T-cell (primary cell): ENCODE data around the gene AAGAB. TPM values are rescaled to one million over a fixed set of nuclear protein-coding genes. Genes with fewer than 3 reads are reported as not detected.

Experiments
- ATAC-seq, 4 experiments: fragments of 200-7000 bp in 3 of 4; fragments of 150-1000 bp in 1 of 4; cut with Tn5 transposase; replicated peaks in 1 of 4; 1 replicate in 3 of 4; 2 replicates in 1 of 4; pipeline ENCODE4 v1.10.0; 2021; ENCODE audit warnings: moderate library complexity in 3 of 4, mild to moderate bottlenecking in 2 of 4, moderate number of reproducible peaks in 1 of 4
- CTCF ChIA-PET, 2 donors: fragments of 300-600 bp; sonication (Branson Sonifier 250); formaldehyde crosslinking; loops; one replicate each; lab custom pipeline; 2022; ENCODE audit warnings: antibody characterized with exemption in 2 of 2; lab: Charles Lee
- POLR2A ChIA-PET, 2 donors: fragments of 300-600 bp; sonication (Branson Sonifier 250); formaldehyde crosslinking; loops; one replicate each; lab custom pipeline; 2022; ENCODE audit warnings: antibody characterized with exemption in 2 of 2; lab: Charles Lee
- DNase-seq, 35 experiments: peaks; one replicate each; pipeline versions ENCODE4 v3.0.0 to v3.0.0-alpha.2; 2013 to 2023
- H3K27ac ChIP-seq: one replicate; pipeline ENCODE4 v1.5.1; 2013; ENCODE audit warnings: low read length
- H3K27me3 ChIP-seq, 2 experiments: replicated peaks in 1 of 2; 1 replicate in 1 of 2; 2 replicates in 1 of 2; pipeline versions ENCODE4 v1.6.1 to v1.7.0; 2013; ENCODE audit warnings: low read length in 1 of 2, mixed read lengths in 1 of 2; ENCODE audit not compliant: control insufficient read depth in 2 of 2, insufficient read depth in 2 of 2; ENCODE audit errors: extremely low read depth in 1 of 2
- H3K36me3 ChIP-seq, 2 donors: 1 replicate in 1 of 2; 2 replicates in 1 of 2; pipeline versions ENCODE4 v1.6.1 to v1.7.0; 2013; ENCODE audit warnings: low read length in 1 of 2; ENCODE audit not compliant: control insufficient read depth in 2 of 2, insufficient read depth in 1 of 2; ENCODE audit errors: extremely low read depth in 1 of 2
- H3K4me1 ChIP-seq, 2 experiments: 1 replicate in 1 of 2; 2 replicates in 1 of 2; pipeline versions ENCODE4 v1.6.1 to v1.7.0; 2013; ENCODE audit warnings: low read length in 2 of 2, mixed read lengths in 1 of 2; ENCODE audit not compliant: insufficient read depth in 2 of 2, control insufficient read depth in 1 of 2; ENCODE audit errors: extremely low read depth in 1 of 2
- H3K4me3 ChIP-seq, 2 donors: 1 replicate in 1 of 2; 2 replicates in 1 of 2; pipeline versions ENCODE4 v1.5.1 to v1.7.0; 2013; ENCODE audit warnings: mild to moderate bottlenecking in 2 of 2, low read length in 1 of 2, moderate library complexity in 1 of 2; ENCODE audit not compliant: control insufficient read depth in 1 of 2; ENCODE audit errors: extremely low read depth in 1 of 2
- H3K9me3 ChIP-seq: 2 replicates; pipeline ENCODE4 v1.7.0; 2013
- H3K27ac Mint-ChIP-seq, 2 donors: one replicate each; pipeline ENCODE4 v1.8.0; 2020 to 2021; ENCODE audit warnings: mild to moderate bottlenecking in 2 of 2, mixed read lengths in 2 of 2
- H3K27me3 Mint-ChIP-seq, 2 donors: one replicate each; pipeline ENCODE4 v1.8.0; 2021 to 2022; ENCODE audit warnings: mixed read lengths in 2 of 2
- H3K36me3 Mint-ChIP-seq: one replicate; pipeline ENCODE4 v1.8.0; 2021; ENCODE audit warnings: mixed read lengths
- H3K4me1 Mint-ChIP-seq, 3 donors: one replicate each; pipeline ENCODE4 v1.8.0; 2020 to 2022; ENCODE audit warnings: mixed read lengths in 3 of 3, mild to moderate bottlenecking in 1 of 3
- H3K4me3 Mint-ChIP-seq, 3 donors: one replicate each; pipeline ENCODE4 v1.8.0; 2020 to 2022; ENCODE audit warnings: mild to moderate bottlenecking in 3 of 3, mixed read lengths in 3 of 3, moderate library complexity in 3 of 3
- H3K9me3 Mint-ChIP-seq, 3 donors: one replicate each; pipeline ENCODE4 v1.8.0; 2020 to 2022; ENCODE audit warnings: mixed read lengths in 3 of 3
- WGBS: methylation state at CpG from one replicate; pipeline ENCODE4 v1.1.5; 2013; ENCODE audit warnings: missing lambda C conversion rate; ENCODE audit not compliant: insufficient coverage; 5-methylcytosine and 5-hydroxymethylcytosine counted together
- total RNA-seq, 35 experiments: library from RNA in 6 of 35; stranded (reverse) in 6 of 35; fragments of 120-200 nt in 1 of 35; gene quantifications; one replicate each; pipeline versions ENCODE4 v1.2.1 to v1.2.4 and lab custom pipeline; 2013 to 2026

AAGAB gene
- total RNA-seq, 5 donors from 2014 or later (not counting 1 experiment from before 2014, with no cell fraction given): 21.9 to 28.4 (median 23.6) TPM

DNA sequence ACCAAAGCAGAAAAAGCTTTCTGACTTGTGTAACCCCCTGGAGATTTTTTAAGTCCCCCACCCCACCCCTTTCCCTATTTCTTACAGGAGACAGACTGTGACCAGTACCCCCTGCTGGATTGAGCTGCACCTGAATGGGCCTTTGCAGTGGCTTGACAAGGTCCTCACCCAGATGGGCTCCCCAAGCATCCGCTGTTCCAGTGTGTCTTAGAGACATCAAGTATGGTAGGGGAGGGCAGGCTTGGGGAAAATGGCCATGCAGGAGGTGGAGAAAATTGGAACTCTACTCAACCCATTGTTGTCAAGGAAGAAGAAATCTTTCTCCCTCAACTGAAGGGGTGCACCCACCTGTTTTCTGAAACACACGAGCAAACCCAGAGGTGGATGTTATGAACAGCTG is 64.1 kb downstream of the AAGAB start:
- Histone ChIP-seq H3K27ac (no peak overlapping the region), H3K4me3 (no peak overlapping the region), H3K27me3 (no peaks in the 10 kb centered on the region), H3K36me3 (peaks cover 9 to 71% of the 10 kb centered on the region in 2 donors), H3K9me3 (no peaks in the 10 kb centered on the region), H3K4me1 (peaks cover 0 to 9% of the 10 kb centered on the region in 2 experiments)
- CTCF ChIA-PET: no interaction called here
- POLR2A ChIA-PET: no interaction called here
- no peak for ATAC-seq
- Mint-ChIP-seq H3K36me3 (peaks cover 63% of the 10 kb centered on the region), H3K27ac (no peak overlapping the region), H3K4me3 (no peak overlapping the region), H3K9me3 (no peaks in the 10 kb centered on the region), H3K4me1 (peaks cover 0 to 4% (median 2%) of the 10 kb centered on the region in 3 donors), H3K27me3 (no peaks in the 10 kb centered on the region)
- WGBS: no CpG with 5 or more reads among the region's 2 CpGs
- no peak for DNase-seq

DNA sequence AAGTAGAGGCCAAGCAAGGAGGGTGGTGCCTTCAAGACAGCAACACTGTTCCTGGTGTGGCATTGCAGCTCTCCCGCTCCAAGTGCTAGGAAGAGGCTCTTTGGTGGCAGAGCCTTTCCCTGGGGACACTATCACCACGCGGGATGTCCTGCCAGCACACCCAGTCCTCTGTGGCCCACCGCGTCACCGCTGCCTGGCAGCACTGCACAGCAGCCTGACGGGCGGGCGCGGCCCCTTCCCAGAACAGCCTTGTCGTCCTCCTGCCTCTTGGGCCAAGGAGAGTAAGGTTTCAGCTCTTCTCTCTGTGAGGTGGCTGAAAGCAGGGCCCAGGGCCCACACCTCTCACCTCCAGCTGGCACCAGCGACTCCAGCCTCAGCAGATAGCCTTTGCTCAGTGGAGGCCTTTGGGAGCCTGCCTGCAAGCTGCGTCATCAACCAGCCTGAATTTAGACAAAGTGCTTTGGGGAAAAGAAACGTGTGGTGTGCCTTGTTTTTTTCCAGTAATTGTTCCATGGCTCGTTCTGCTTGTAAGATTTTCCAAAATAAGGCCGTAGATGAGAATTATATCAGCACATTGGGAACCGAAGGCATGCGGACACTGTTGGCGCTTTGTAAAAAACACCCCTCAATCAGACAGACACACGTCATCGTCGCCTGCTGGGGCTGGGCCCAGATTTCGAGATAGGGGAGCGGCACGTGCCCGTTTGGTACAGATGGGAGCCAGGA is 65.0 kb downstream of the AAGAB start:
- Mint-ChIP-seq H3K4me1 (peaks cover 0 to 8% (median 6%) of the 10 kb centered on the region in 3 donors), H3K9me3 (no peaks in the 10 kb centered on the region), H3K4me3 (no peak overlapping the region), H3K27ac (no peak overlapping the region), H3K36me3 (peaks cover 69% of the 10 kb centered on the region), H3K27me3 (no peaks in the 10 kb centered on the region)
- Histone ChIP-seq H3K27me3 (no peaks in the 10 kb centered on the region), H3K4me3 (no peak overlapping the region), H3K9me3 (no peaks in the 10 kb centered on the region), H3K4me1 (peaks cover 0 to 13% of the 10 kb centered on the region in 2 experiments), H3K27ac (no peak overlapping the region), H3K36me3 (peaks cover 11 to 79% of the 10 kb centered on the region in 2 donors)
- ChIA-PET CTCF (no interaction called here), POLR2A (no interaction called here)
- DNase-seq (peak in 1 of 35 experiments; percentile 3), ATAC-seq (no peak)
- whole genome bisulfite sequencing: 94% methylated on average over 18 of the region's 26 CpGs

DNA sequence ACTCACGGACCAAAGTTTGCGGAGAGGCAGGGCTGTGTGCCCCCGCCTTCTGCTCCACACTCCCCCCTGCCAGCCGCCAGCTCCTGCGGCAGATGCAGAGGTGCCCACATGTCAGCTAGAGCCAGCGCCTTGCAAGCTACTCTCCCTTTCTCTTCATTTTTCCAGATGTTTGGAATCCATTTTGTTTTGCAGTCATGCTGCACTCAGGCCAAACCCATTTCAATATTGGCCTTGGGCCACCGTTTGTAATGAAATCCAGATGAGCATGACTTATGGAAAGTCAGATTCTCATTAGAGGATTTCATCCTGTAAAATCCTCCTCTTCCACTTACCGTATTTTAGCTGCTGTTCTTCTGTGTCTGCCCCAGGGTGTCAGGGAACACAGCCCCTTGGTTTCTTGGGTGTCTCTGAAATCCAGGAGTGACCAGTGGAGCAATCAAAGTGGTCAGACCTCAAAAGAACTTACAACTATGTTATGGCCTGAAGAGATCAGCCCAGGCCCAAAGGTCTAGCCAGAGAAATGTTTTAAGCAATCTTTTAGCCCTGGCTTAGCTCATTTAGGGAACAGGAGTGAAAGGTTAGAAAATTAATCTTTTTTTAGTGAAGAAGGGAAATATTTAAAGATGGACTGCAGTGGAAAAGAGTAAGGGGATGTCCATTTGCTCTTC is 65.8 kb downstream of the AAGAB start:
- H3K27ac Mint-ChIP-seq: peak overlapping the region in 1 of 2 donors; percentile 39
- H3K27ac ChIP-seq: no peak overlapping the region
- H3K36me3 Mint-ChIP-seq: peaks cover 63% of the 10 kb centered on the region
- H3K4me3 ChIP-seq: no peak overlapping the region
- H3K27me3 Mint-ChIP-seq: no peaks in the 10 kb centered on the region
- peaks cover 0 to 13% of the 10 kb centered on the region in 2 experiments for H3K4me1 ChIP-seq
- H3K9me3 ChIP-seq: no peaks in the 10 kb centered on the region
- ChIA-PET CTCF (interaction anchor here in 1 of 2 donors (0.6 kb wide), 1 partner anchor 107 kb away, joined by 7 read pairs; no protein-coding TSS in a partner anchor), POLR2A (interaction anchor here (0.6 kb wide), 2 partner anchors 10 to 356 kb away, joined by 3 read pairs; no protein-coding TSS in a partner anchor)
- no peaks in the 10 kb centered on the region for H3K27me3 ChIP-seq
- peaks cover 0 to 8% (median 6%) of the 10 kb centered on the region in 3 donors for H3K4me1 Mint-ChIP-seq
- H3K36me3 ChIP-seq: peaks cover 11 to 86% of the 10 kb centered on the region in 2 donors
- no peak overlapping the region for H3K4me3 Mint-ChIP-seq
- DNase-seq (peak in 1 of 35 experiments; percentile 2), ATAC-seq (no peak)
- WGBS: 98% methylated on average over 6 of the region's 8 CpGs
- H3K9me3 Mint-ChIP-seq: no peaks in the 10 kb centered on the region

DNA sequence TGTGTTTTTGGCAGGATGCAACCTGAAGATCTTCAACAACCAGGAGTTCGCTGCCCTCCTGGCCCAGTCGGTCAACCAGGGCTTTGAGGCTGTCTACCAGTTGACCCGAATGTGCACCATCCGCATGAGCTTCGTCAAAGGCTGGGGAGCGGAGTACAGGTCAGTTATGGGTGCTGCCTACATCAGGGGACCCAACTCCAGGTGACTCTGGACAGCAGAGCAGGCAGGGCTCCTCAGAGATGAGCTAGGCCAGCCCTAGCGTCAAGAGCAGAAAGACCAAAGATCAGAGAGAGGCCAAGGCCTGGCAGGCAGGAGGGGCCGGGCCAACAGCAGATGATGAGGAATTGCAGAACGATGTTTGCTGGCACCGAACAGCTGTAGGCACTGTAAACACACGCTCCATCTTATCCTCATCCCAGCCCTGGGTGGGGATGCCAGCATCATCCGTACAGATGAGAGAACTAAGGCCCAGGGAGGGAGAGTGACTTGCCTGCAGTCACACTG is 67.1 kb downstream of the AAGAB start:
- H3K9me3 Mint-ChIP-seq: no peaks in the 10 kb centered on the region
- no peaks in the 10 kb centered on the region for H3K9me3 ChIP-seq
- ATAC-seq (no peak), DNase-seq (no peak)
- H3K4me3 ChIP-seq: no peak overlapping the region
- H3K4me3 Mint-ChIP-seq: no peak overlapping the region
- H3K36me3 ChIP-seq: peaks cover 11 to 83% of the 10 kb centered on the region in 2 donors
- POLR2A ChIA-PET: no interaction called here
- peaks cover 60% of the 10 kb centered on the region for H3K36me3 Mint-ChIP-seq
- H3K4me1 ChIP-seq: peaks cover 0 to 13% of the 10 kb centered on the region in 2 experiments
- H3K4me1 Mint-ChIP-seq: peaks cover 0 to 8% (median 6%) of the 10 kb centered on the region in 3 donors
- no peaks in the 10 kb centered on the region for H3K27me3 Mint-ChIP-seq
- CTCF ChIA-PET: no interaction called here
- 100% methylated on average over 11 of the region's 12 CpGs for WGBS
- H3K27ac Mint-ChIP-seq: no peak overlapping the region
- H3K27ac ChIP-seq: no peak overlapping the region
- no peaks in the 10 kb centered on the region for H3K27me3 ChIP-seq

DNA sequence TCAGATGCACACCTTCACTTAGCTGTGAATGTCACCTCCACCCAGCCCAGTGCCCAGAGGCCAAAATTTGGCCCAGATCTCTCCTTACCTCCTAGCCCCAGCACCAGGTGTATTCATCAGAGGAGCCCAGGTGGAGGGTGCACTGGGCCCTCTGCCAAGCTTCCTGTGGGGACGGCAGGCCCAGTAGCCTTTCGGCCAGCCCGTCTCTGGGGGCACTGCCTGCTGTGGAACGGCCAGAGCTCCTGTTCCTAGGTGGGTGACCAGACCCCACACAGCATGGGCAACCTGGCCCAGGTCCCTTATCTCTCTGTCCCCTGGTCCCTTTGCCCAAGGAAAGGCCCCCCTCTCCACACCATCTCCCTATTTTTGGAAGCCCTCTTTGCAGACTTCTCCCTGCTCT is 67.8 kb downstream of the AAGAB start:
- Mint-ChIP-seq H3K27me3 (no peaks in the 10 kb centered on the region), H3K4me3 (no peak overlapping the region), H3K36me3 (peaks cover 57% of the 10 kb centered on the region), H3K9me3 (no peaks in the 10 kb centered on the region), H3K4me1 (peaks cover 0 to 8% (median 6%) of the 10 kb centered on the region in 3 donors), H3K27ac (peak overlapping the region in 1 of 2 donors; percentile 24)
- no peaks in the 10 kb centered on the region for H3K27me3 ChIP-seq
- no peak overlapping the region for H3K4me3 ChIP-seq
- DNase-seq (no peak), ATAC-seq (no peak)
- WGBS: 80% methylated on average over 1 of the region's 4 CpGs
- ChIA-PET CTCF (no interaction called here), POLR2A (no interaction called here)
- no peak overlapping the region for H3K27ac ChIP-seq
- H3K4me1 ChIP-seq: peaks cover 0 to 13% of the 10 kb centered on the region in 2 experiments
- no peaks in the 10 kb centered on the region for H3K9me3 ChIP-seq
- peaks cover 11 to 81% of the 10 kb centered on the region in 2 donors for H3K36me3 ChIP-seq

DNA sequence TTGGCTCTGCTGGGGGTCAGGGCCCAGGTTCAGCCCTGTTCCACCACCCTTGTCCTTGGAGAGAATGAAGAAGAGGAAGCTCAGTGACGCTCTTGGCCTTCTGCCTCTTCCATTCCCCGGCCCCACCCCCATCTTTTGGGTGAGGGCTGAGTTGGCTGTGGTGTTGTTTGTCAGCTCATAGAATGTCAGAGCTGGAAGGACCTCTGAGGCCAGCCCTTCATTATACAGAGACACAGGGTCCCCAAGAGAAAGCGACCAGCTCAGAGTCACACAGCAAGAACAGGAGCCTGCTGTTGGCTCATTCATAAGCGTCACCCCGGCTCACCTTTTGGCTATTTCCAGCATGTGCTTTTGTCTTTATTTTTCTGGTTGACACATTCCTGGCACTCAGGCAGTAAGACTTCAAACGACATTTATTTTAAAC is 68.2 kb downstream of the AAGAB start:
- CTCF ChIA-PET: no interaction called here
- POLR2A ChIA-PET: no interaction called here
- Mint-ChIP-seq H3K4me3 (no peak overlapping the region), H3K27me3 (no peaks in the 10 kb centered on the region), H3K4me1 (peaks cover 0 to 8% (median 6%) of the 10 kb centered on the region in 3 donors), H3K9me3 (no peaks in the 10 kb centered on the region), H3K36me3 (peaks cover 55% of the 10 kb centered on the region), H3K27ac (peak overlapping the region; percentile 24 to 81)
- ATAC-seq: no peak
- H3K27ac ChIP-seq: no peak overlapping the region
- DNase-seq: peak in 1 of 35 experiments; percentile 11
- H3K4me3 ChIP-seq: no peak overlapping the region
- H3K36me3 ChIP-seq: peaks cover 11 to 81% of the 10 kb centered on the region in 2 donors
- peaks cover 0 to 13% of the 10 kb centered on the region in 2 experiments for H3K4me1 ChIP-seq
- no peaks in the 10 kb centered on the region for H3K9me3 ChIP-seq
- no peaks in the 10 kb centered on the region for H3K27me3 ChIP-seq
- 100% methylated on average over 2 of the region's 6 CpGs for WGBS
